D721Med (cell line): ENCODE data around the gene CCDC169.

Source experiments
- DNase-seq: peaks from one replicate; pipeline ENCODE4 v3.0.0; 2011; ENCODE audit warnings: low spot score; ENCODE audit not compliant: insufficient read length
- FAIRE-seq: peaks from 2 replicates; lab custom pipeline; 2011; peaks lifted over from hg19 to GRCh38; lab: Jason Lieb, UNC
- CTCF ChIP-seq: IDR thresholded peaks from 2 replicates; pipeline ENCODE4 v1.5.1; 2012; ENCODE audit warnings: mild to moderate bottlenecking, control low read depth; ENCODE audit not compliant: insufficient read depth; ENCODE audit errors: missing control alignments

Gene CCDC169

DNA sequence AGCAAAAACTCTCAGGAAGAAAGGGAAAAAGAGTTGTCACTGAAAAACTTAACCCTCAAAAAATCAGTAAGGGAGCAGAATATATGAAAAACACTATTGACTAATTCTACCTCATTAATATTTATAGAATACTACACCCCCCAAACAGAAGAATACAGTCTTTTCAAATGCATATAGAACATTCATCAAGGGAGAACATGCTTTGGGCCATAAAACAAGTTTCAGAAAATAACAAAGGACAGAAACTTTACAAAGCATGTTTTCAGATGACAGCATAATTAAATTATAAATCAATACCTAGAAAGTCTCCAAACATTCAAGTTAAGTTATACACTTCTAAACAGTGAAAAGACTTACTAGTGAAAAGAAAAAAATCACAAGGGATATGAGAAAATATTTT lies 113.7 kb downstream of the CCDC169 start:
- FAIRE-seq: no peak
- no peak for DNase-seq
- no peak for TF ChIP-seq CTCF
